K562 (cell line): ENCODE data around the gene CTBP2. TPM values are rescaled to one million over a fixed set of nuclear protein-coding genes. Genes with fewer than 3 reads are reported as not detected.

ENCODE experiments used
- ATAC-seq: fragments of 200-7000 bp; cut with Tn5 transposase; 3 replicates; pipeline ENCODE4 v1.9.1; 2020; ENCODE audit warnings: moderate library complexity
- BruUV-seq: library from RNA; stranded (reverse); fragments of 400-500 nt; replicated peaks from 2 replicates; lab custom pipeline; 2021; lab: Mats Ljungman, UMichigan
- CTCF ChIA-PET: fragments of 300-600 bp; formaldehyde crosslinking; extraction: SDS; loops from one replicate; lab custom pipeline; 2021; ENCODE audit warnings: low intra/inter-chr PET ratio; lab: Yijun Ruan, JAX
- POLR2A ChIA-PET: fragments of 300-600, 350-650 bp; sonication (Branson Sonifier 250); formaldehyde crosslinking; extraction: SDS; loops from one replicate; lab custom pipeline; 2021; ENCODE audit warnings: antibody characterized with exemption, inconsistent platforms; lab: Yijun Ruan, JAX
- DNase-seq, 4 experiments: peaks; one replicate each; pipeline versions ENCODE4 v3.0.0 to v3.0.0-alpha.2; 2011 to 2018; ENCODE audit warnings: low spot score in 3 of 4, mixed read lengths in 3 of 4; ENCODE audit errors: extremely low read depth in 1 of 4
- FAIRE-seq: peaks from 2 replicates; lab custom pipeline; 2011; peaks lifted over from hg19 to GRCh38; lab: Jason Lieb, UNC
- H2AFZ ChIP-seq: 2 replicates; pipeline ENCODE4 v1.6.0; 2011; ENCODE audit warnings: low read depth, low read length, control low read depth, inconsistent platforms
- H3K27ac ChIP-seq: fragments of 200-600 bp; 3 replicates; pipeline ENCODE4 v1.8.0; 2011; ENCODE audit warnings: low read depth, mild to moderate bottlenecking, control low read depth, inconsistent platforms, low read length, moderate library complexity, mixed read lengths; ENCODE audit errors: extremely low read depth
- H3K27me3 ChIP-seq, 2 experiments: fragments of 300-600 bp in 1 of 2; 2 replicates in 1 of 2; 3 replicates in 1 of 2; pipeline versions ENCODE4 v1.6.0 to v1.8.0; 2011; ENCODE audit warnings: inconsistent platforms in 2 of 2, low read length in 2 of 2, mild to moderate bottlenecking in 1 of 2, mixed read lengths in 1 of 2, moderate library complexity in 1 of 2; ENCODE audit not compliant: control insufficient read depth in 2 of 2, insufficient read depth in 2 of 2
- H3K36me3 ChIP-seq: fragments of 300-600 bp; 3 replicates; pipeline ENCODE4 v1.8.0; 2011; ENCODE audit warnings: mild to moderate bottlenecking, low read length, inconsistent platforms; ENCODE audit not compliant: control insufficient read depth, insufficient read depth
- H3K4me1 ChIP-seq, 2 experiments: fragments of 200-600 bp in 1 of 2; replicated peaks in 1 of 2; 2 replicates in 1 of 2; 3 replicates in 1 of 2; pipeline versions ENCODE4 v1.5.1 to v1.8.0; 2011; ENCODE audit warnings: inconsistent platforms in 2 of 2, low read length in 2 of 2, mild to moderate bottlenecking in 1 of 2, mixed read lengths in 1 of 2, moderate library complexity in 1 of 2; ENCODE audit not compliant: control insufficient read depth in 2 of 2, insufficient read depth in 2 of 2
- H3K4me2 ChIP-seq: 2 replicates; pipeline ENCODE4 v1.6.1; 2011; ENCODE audit warnings: low read length, control low read depth, inconsistent platforms, mixed read lengths; ENCODE audit not compliant: insufficient read depth
- H3K4me3 ChIP-seq: fragments of 200-600 bp; sonication (generic), shearing (Covaris generic); 2 replicates; pipeline ENCODE4 v1.5.1; 2016; ENCODE audit warnings: control low read depth, inconsistent platforms
- H3K79me2 ChIP-seq: fragments of 200-600 bp; 3 replicates; pipeline ENCODE4 v1.8.0; 2011; ENCODE audit warnings: low read length, inconsistent platforms; ENCODE audit not compliant: control insufficient read depth, insufficient read depth
- H3K9ac ChIP-seq, 2 experiments: 2 replicates each; pipeline versions ENCODE4 v1.6.0 to v1.6.1; 2011; ENCODE audit warnings: low read depth in 2 of 2, low read length in 2 of 2, control low read depth in 1 of 2, inconsistent platforms in 1 of 2, mild to moderate bottlenecking in 1 of 2, mixed read lengths in 1 of 2; ENCODE audit not compliant: insufficient read depth in 1 of 2
- H3K9me1 ChIP-seq: one replicate; pipeline ENCODE4 v1.6.0; 2011; ENCODE audit warnings: inconsistent platforms, mild to moderate bottlenecking, low read length, moderate library complexity; ENCODE audit not compliant: control insufficient read depth, insufficient read depth
- H3K9me3 ChIP-seq: replicated peaks from 2 replicates; pipeline ENCODE4 v1.5.1; 2011; ENCODE audit warnings: low read depth, low read length, inconsistent platforms; ENCODE audit not compliant: control insufficient read depth, insufficient read depth
- H4K20me1 ChIP-seq: replicated peaks from 2 replicates; pipeline ENCODE4 v1.6.1; 2011; ENCODE audit warnings: low read length, inconsistent platforms, mixed read lengths; ENCODE audit not compliant: control insufficient read depth, insufficient read depth
- ASH1L ChIP-seq: fragments of 450-650 bp; IDR thresholded peaks from 2 replicates; pipeline ENCODE4 v1.6.1; 2018; ENCODE audit warnings: borderline replicate concordance, mild to moderate bottlenecking, low read depth; ENCODE audit not compliant: partially characterized antibody
- BACH1 ChIP-seq: fragments of 200-800 bp; sonication (Bioruptor generic); IDR thresholded peaks from 2 replicates; pipeline ENCODE4 v1.6.1; 2016; ENCODE audit warnings: missing genetic modification characterization, missing compliant biosample characterization
- CTBP1 ChIP-seq: fragments of 450-650 bp; IDR thresholded peaks from 2 replicates; pipeline ENCODE4 v1.6.1; 2016; ENCODE audit warnings: borderline replicate concordance
- GATA2 ChIP-seq: sonication (generic); formaldehyde crosslinking; IDR thresholded peaks from 2 replicates; pipeline ENCODE4 v1.4.0; 2020; ENCODE audit warnings: mild to moderate bottlenecking, missing genetic modification reagents
- KAT7 ChIP-seq: sonication (generic); formaldehyde crosslinking; IDR thresholded peaks from 2 replicates; pipeline ENCODE4 v1.8.0; 2022; ENCODE audit warnings: missing genetic modification reagents, mild to moderate bottlenecking, borderline replicate concordance
- KDM5B ChIP-seq: fragments of 200-600 bp; sonication (generic); IDR thresholded peaks from 2 replicates; pipeline ENCODE4 v1.6.1; 2012; ENCODE audit warnings: low read depth, mild to moderate bottlenecking, moderate library complexity, low read length, control low read depth, inconsistent platforms; ENCODE audit not compliant: insufficient replicate concordance
- POLR2AphosphoS2 ChIP-seq: IDR thresholded peaks from 2 replicates; pipeline ENCODE4 v1.6.1; 2012; ENCODE audit warnings: low read length, improper control_type of control experiment
- SIN3B ChIP-seq: fragments of 450-650 bp; IDR thresholded peaks from 2 replicates; pipeline ENCODE4 v1.6.1; 2017; ENCODE audit warnings: low read depth, mild to moderate bottlenecking, moderate library complexity
- SMAD4 ChIP-seq: fragments of 250-450 bp; sonication (Bioruptor Pico); conservative IDR thresholded peaks from 2 replicates; pipeline ENCODE4 v1.8.0; 2021; ENCODE audit warnings: inconsistent platforms, mild to moderate bottlenecking, moderate library complexity
- TAL1 ChIP-seq: fragments of 450-650 bp; IDR thresholded peaks from 2 replicates; pipeline ENCODE4 v1.6.1; 2016; ENCODE audit warnings: mild to moderate bottlenecking
- TEAD1 ChIP-seq, 2 experiments: fragments of 450-650 bp in 1 of 2; sonication (generic) in 1 of 2; formaldehyde crosslinking; IDR thresholded peaks; 2 replicates each; pipeline versions ENCODE4 v1.4.0 to v1.8.0; 2020 to 2022; ENCODE audit warnings: mild to moderate bottlenecking in 2 of 2, missing genetic modification reagents in 1 of 2
- ZBED1 ChIP-seq: IDR thresholded peaks from 2 replicates; pipeline ENCODE4 v1.6.1; 2014
- ZBTB33 ChIP-seq: sonication (generic); formaldehyde crosslinking; IDR thresholded peaks from 2 replicates; pipeline ENCODE4 v1.8.1; 2023; ENCODE audit warnings: mild to moderate bottlenecking, missing genetic modification reagents
- ZKSCAN1 ChIP-seq: fragments of 150-350 bp; IDR thresholded peaks from 2 replicates; pipeline ENCODE4 v1.6.1; 2016; ENCODE audit warnings: low read depth, low read length
- ZNF133 ChIP-seq: fragments of 250-450 bp; sonication (Bioruptor Pico); IDR thresholded peaks from 2 replicates; pipeline ENCODE4 v1.4.0; 2020; ENCODE audit warnings: mild to moderate bottlenecking
- ZNF778 ChIP-seq: fragments of 450-650 bp; formaldehyde crosslinking; IDR thresholded peaks from 2 replicates; pipeline ENCODE4 v1.4.0; 2020; ENCODE audit warnings: mild to moderate bottlenecking, moderate library complexity
- WGBS: fragments of 100-300 bp; shearing (Covaris generic); methylation state at CpG from one replicate; pipeline ENCODE4 v1.1.6; 2016; ENCODE audit warnings: low coverage, mixed read lengths; ENCODE audit not compliant: insufficient coverage; ENCODE audit errors: missing lambda C conversion rate; 5-methylcytosine and 5-hydroxymethylcytosine counted together
- in situ Hi-C: fragments of 300-500 bp; cut with MboI; formaldehyde crosslinking; loops from 4 replicates; pipeline ENCODE4 v1.15.0; 2018; ENCODE audit warnings: inconsistent platforms, mixed read lengths
- intact Hi-C: fragments of 100-400 bp; cut with micrococcal nuclease; formaldehyde crosslinking; loops from 2 replicates; pipeline ENCODE4 v1.14.2; 2022
- polyA plus RNA-seq, 8 experiments: library from polyadenylated mRNA; depleted of rRNA in 4 of 8; stranded (reverse) in 5 of 8; unstranded in 3 of 8; fragments of >200 nt; fragmentation: Nextera tagmentation in 2 of 8; fragmentation: Illumina TruSeq in 1 of 8; extraction: Ambion mirVana in 2 of 8; extraction: Trizol in 1 of 8; gene quantifications; 2 replicates each; pipeline versions ENCODE4 v1.2.1 to v1.2.3, GENCODE V29; 2011 to 2014; ENCODE audit warnings: inconsistent platforms in 1 of 8, missing spikeins in 1 of 8
- total RNA-seq, 7 experiments: library from RNA; depleted of rRNA in 6 of 7; stranded (reverse); fragments of >200 nt in 6 of 7; fragmentation: Illumina TruSeq in 2 of 7; extraction: Trizol in 2 of 7; gene quantifications; 2 replicates each; pipeline versions ENCODE4 v1.2.1 to v1.2.3, GENCODE V29; 2011 to 2021; ENCODE audit warnings: low replicate concordance in 1 of 7
- TF ChIP-seq, protein P1 (sequence below): fragments of 450-650 bp; IDR thresholded peaks from 2 replicates; pipeline ENCODE4 v1.6.1; 2018; ENCODE audit warnings: mild to moderate bottlenecking, low read depth; ENCODE audit not compliant: partially characterized antibody
- TF ChIP-seq, protein P2 (sequence below), 2 experiments: fragments of 450-650 bp; IDR thresholded peaks; 2 replicates each; pipeline ENCODE4 v1.6.1; 2016

Gene CTBP2
- total and polyA plus RNA-seq, 9 of the 15 experiments (the other 6 are each of a cell fraction or from before 2014, with no cell fraction given) = 1.3 to 8.8 (median 5.1) TPM

GRCh38 chr10:125032474-125033020 lies 127.8 kb downstream of the CTBP2 start:
- Histone ChIP-seq H2AFZ (no peak overlapping the region), H3K27me3 (no peaks in the 10 kb centered on the region), H3K79me2 (no peaks in the 10 kb centered on the region), H3K27ac (no peak overlapping the region), H3K9me3 (no peaks in the 10 kb centered on the region), H3K36me3 (no peaks in the 10 kb centered on the region), H3K9me1 (no peaks in the 10 kb centered on the region), H3K4me2 (no peak overlapping the region), H3K4me1 (no peaks in the 10 kb centered on the region), H3K9ac (no peak overlapping the region), H3K4me3 (no peak overlapping the region), H4K20me1 (no peaks in the 10 kb centered on the region)
- BruUV-seq = no TSS peak
- DNase-seq (no peak), FAIRE-seq (no peak), ATAC-seq (no peak)
- POLR2A ChIA-PET = no interaction called here
- no CpG with 5 or more reads among the region's 15 CpGs for WGBS
- no peak for TF ChIP-seq ZBED1
- no peak for TF ChIP-seq BACH1 (tag)
- no peak for TF ChIP-seq ZNF133 (CRISPR knock-in tag)
- no peak for TF ChIP-seq KAT7
- TF ChIP-seq CTBP1 = no peak
- no peak for TF ChIP-seq ASH1L
- TF ChIP-seq TAL1 = no peak
- no peak for TF ChIP-seq ZNF778 (CRISPR knock-in tag)
- no peak for TF ChIP-seq GATA2
- TF ChIP-seq, protein P1, sequence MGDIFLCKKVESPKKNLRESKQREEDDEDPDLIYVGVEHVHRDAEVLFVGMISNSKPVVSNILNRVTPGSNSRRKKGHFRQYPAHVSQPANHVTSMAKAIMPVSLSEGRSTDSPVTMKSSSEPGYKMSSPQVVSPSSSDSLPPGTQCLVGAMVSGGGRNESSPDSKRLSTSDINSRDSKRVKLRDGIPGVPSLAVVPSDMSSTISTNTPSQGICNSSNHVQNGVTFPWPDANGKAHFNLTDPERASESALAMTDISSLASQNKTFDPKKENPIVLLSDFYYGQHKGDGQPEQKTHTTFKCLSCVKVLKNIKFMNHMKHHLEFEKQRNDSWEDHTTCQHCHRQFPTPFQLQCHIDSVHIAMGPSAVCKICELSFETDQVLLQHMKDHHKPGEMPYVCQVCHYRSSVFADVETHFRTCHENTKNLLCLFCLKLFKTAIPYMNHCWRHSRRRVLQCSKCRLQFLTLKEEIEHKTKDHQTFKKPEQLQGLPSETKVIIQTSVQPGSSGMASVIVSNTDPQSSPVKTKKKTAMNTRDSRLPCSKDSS = no peak
- no peak for TF ChIP-seq POLR2AphosphoS2
- TF ChIP-seq, protein P2, sequence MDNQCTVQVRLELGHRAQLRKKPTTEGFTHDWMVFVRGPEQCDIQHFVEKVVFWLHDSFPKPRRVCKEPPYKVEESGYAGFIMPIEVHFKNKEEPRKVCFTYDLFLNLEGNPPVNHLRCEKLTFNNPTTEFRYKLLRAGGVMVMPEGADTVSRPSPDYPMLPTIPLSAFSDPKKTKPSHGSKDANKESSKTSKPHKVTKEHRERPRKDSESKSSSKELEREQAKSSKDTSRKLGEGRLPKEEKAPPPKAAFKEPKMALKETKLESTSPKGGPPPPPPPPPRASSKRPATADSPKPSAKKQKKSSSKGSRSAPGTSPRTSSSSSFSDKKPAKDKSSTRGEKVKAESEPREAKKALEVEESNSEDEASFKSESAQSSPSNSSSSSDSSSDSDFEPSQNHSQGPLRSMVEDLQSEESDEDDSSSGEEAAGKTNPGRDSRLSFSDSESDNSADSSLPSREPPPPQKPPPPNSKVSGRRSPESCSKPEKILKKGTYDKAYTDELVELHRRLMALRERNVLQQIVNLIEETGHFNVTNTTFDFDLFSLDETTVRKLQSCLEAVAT (IDR thresholded peaks at IDR 0.05) = no peak
- no peak for TF ChIP-seq SMAD4
- TF ChIP-seq KDM5B = no peak
- no peak for TF ChIP-seq SIN3B
- no peak for TF ChIP-seq TEAD1 (CRISPR knock-in tag; IDR thresholded peaks at IDR 0.05)
- TF ChIP-seq ZKSCAN1 = no peak
- TF ChIP-seq ZBTB33 (CRISPR knock-in tag) = no peak
- intact Hi-C loops (no loop called here), in situ Hi-C loops (loop anchor here (25.0 kb wide), 1 partner anchor 770 kb away; no protein-coding TSS in a partner anchor)
- CTCF ChIA-PET = no interaction called here
